Panc1 (cell line): ENCODE measurements around the gene ADCY3. TPM values are rescaled to one million over a fixed set of nuclear protein-coding genes. Genes with fewer than 3 reads are reported as not detected.

Experiments
- ATAC-seq: fragments of 200-7000 bp; cut with Tn5 transposase; 2 replicates; pipeline ENCODE4 v1.9.1; 2020; ENCODE audit warnings: mild to moderate bottlenecking, moderate library complexity
- BruUV-seq: library from RNA; stranded (reverse); fragments of 400-500 nt; replicated peaks from 2 replicates; lab custom pipeline; 2021; lab: Mats Ljungman, UMichigan
- CTCF ChIA-PET: fragments of 300-600 bp; sonication (Branson Sonifier 250); formaldehyde crosslinking; loops from one replicate; lab custom pipeline; 2022; ENCODE audit warnings: antibody characterized with exemption; lab: Charles Lee
- POLR2A ChIA-PET: fragments of 300-600 bp; sonication (Branson Sonifier 250); formaldehyde crosslinking; loops from one replicate; lab custom pipeline; 2022; ENCODE audit warnings: antibody characterized with exemption; lab: Charles Lee
- DNase-seq: peaks from one replicate; pipeline ENCODE4 v3.0.0-alpha.2; 2010; ENCODE audit warnings: low read depth, low spot score
- H3K27ac ChIP-seq: 2 replicates; pipeline ENCODE4 v1.5.1; 2011; ENCODE audit warnings: mild to moderate bottlenecking, low read length, inconsistent platforms
- H3K27me3 ChIP-seq: fragments of 200-500 bp; sonication (Bioruptor generic); 2 replicates; pipeline ENCODE4 v1.6.0; 2014; ENCODE audit warnings: low read length, inconsistent platforms; ENCODE audit not compliant: control insufficient read depth, insufficient read depth
- H3K36me3 ChIP-seq: fragments of 200-500 bp; sonication (Bioruptor generic); 2 replicates; pipeline ENCODE4 v1.5.1; 2014; ENCODE audit warnings: inconsistent platforms, mild to moderate bottlenecking, low read length, moderate library complexity; ENCODE audit not compliant: control insufficient read depth, insufficient read depth
- H3K4me1 ChIP-seq: 2 replicates; pipeline ENCODE4 v1.5.1; 2011; ENCODE audit warnings: inconsistent platforms, mild to moderate bottlenecking, low read length, moderate library complexity; ENCODE audit not compliant: control insufficient read depth, insufficient read depth
- H3K4me3 ChIP-seq, 2 experiments: 2 replicates each; pipeline ENCODE4 v1.5.1; 2011 to 2012; ENCODE audit warnings: low read depth in 2 of 2, low read length in 2 of 2, mild to moderate bottlenecking in 2 of 2, inconsistent platforms in 1 of 2, moderate library complexity in 1 of 2
- H3K9me3 ChIP-seq: fragments of 200-500 bp; sonication (Bioruptor generic); 2 replicates; pipeline ENCODE4 v1.5.1; 2014; ENCODE audit warnings: low read depth, mild to moderate bottlenecking, inconsistent platforms, low read length, moderate library complexity; ENCODE audit not compliant: control insufficient read depth, insufficient read depth
- CTCF ChIP-seq: fragments of 450-650 bp; IDR thresholded peaks from 2 replicates; pipeline ENCODE4 v1.5.1; 2017; ENCODE audit warnings: mild to moderate bottlenecking
- POLR2AphosphoS5 ChIP-seq: IDR thresholded peaks from 2 replicates; pipeline ENCODE4 v1.6.1; 2012; ENCODE audit warnings: mild to moderate bottlenecking, low read depth, low read length, moderate library complexity
- REST ChIP-seq, 2 experiments: IDR thresholded peaks; 2 replicates each; pipeline ENCODE4 v1.6.1; 2011 to 2012; ENCODE audit warnings: low read depth in 2 of 2, control low read depth in 1 of 2, low read length in 1 of 2, mild to moderate bottlenecking in 1 of 2, moderate library complexity in 1 of 2; ENCODE audit not compliant: insufficient read depth in 1 of 2
- SIN3A ChIP-seq: IDR thresholded peaks from 2 replicates; pipeline ENCODE4 v1.6.1; 2012; ENCODE audit warnings: low read depth, mild to moderate bottlenecking, low read length, moderate library complexity, borderline replicate concordance; ENCODE audit not compliant: insufficient read depth
- TCF7L2 ChIP-seq: IDR thresholded peaks from 2 replicates; pipeline ENCODE4 v1.6.1; 2011; ENCODE audit warnings: mild to moderate bottlenecking, low read depth, low read length, inconsistent platforms
- in situ Hi-C: cut with HindIII; loops from 2 replicates; pipeline ENCODE4 v1.10.0; 2016; ENCODE audit warnings: low sequenced_read_pairs, low pct_unique_long_range_greater_than_20kb
- intact Hi-C: fragments of 100-400 bp; cut with micrococcal nuclease; formaldehyde crosslinking; loops from one replicate; pipeline ENCODE4 v1.10.0; 2022; ENCODE audit not compliant: unreplicated experiment
- total RNA-seq: library from RNA; stranded (reverse); gene quantifications from one replicate; pipeline ENCODE4 v1.2.1, GENCODE V29; 2021; ENCODE audit not compliant: unreplicated experiment

ADCY3 gene
- total RNA-seq, 1 experiment from 2014 or later, result 34.1 TPM

- TF ChIP-seq CTCF, result no peak
- TF ChIP-seq SIN3A, result no peak
- TF ChIP-seq TCF7L2, result no peak
- no peak for TF ChIP-seq POLR2AphosphoS5
- TF ChIP-seq REST (IDR thresholded peaks at IDR 0.05; ENCODE audit: insufficient read depth in 1 of 2, low read depth in 2 of 2, low read length in 1 of 2), result no peak
- POLR2A ChIA-PET, result interaction anchor here (0.8 kb wide), 1 partner anchor 864 kb away, joined by 3 read pairs; no protein-coding TSS in a partner anchor
- H3K4me1 ChIP-seq, result no peaks in the 10 kb centered on the region
- H3K27me3 ChIP-seq, result no peaks in the 10 kb centered on the region
- intact Hi-C loops, result no loop called here
- in situ Hi-C loops, result no loop called here
- CTCF ChIA-PET, result interaction anchor here (0.6 kb wide), 1 partner anchor 328 kb away, joined by 3 read pairs; no protein-coding TSS in a partner anchor
- no peak for DNase-seq
- no peak overlapping the region for H3K4me3 ChIP-seq
- no TSS peak for BruUV-seq
- no peak overlapping the region for H3K27ac ChIP-seq
- 0 out of 2 replicates have a peak, but pooled peaks cover 2% of the 10 kb centered on the region for H3K36me3 ChIP-seq
- H3K9me3 ChIP-seq, result no peaks in the 10 kb centered on the region
- ATAC-seq, result no peak
Measured at GRCh38 chr2:24948506-24948905, 28.5 kb upstream of the ADCY3 start.

- POLR2A ChIA-PET, result no interaction called here
Measured at GRCh38 chr2:24947561-24948157, 27.6 kb upstream of the ADCY3 start.

More at GRCh38 chr2:24947561-24948157, 27.6 kb upstream of the ADCY3 start:
- Histone ChIP-seq H3K27ac (no peak overlapping the region), H3K9me3 (no peaks in the 10 kb centered on the region), H3K4me3 (no peak overlapping the region), H3K4me1 (no peaks in the 10 kb centered on the region), H3K36me3 (0 out of 2 replicates have a peak, but pooled peaks cover 2% of the 10 kb centered on the region), H3K27me3 (no peaks in the 10 kb centered on the region)
- in situ Hi-C loops, result no loop called here
- TF ChIP-seq TCF7L2, result no peak
- TF ChIP-seq CTCF, result no peak
- no peak for TF ChIP-seq POLR2AphosphoS5
- no peak for TF ChIP-seq REST (IDR thresholded peaks at IDR 0.05; ENCODE audit: insufficient read depth in 1 of 2, low read depth in 2 of 2, low read length in 1 of 2)
- TF ChIP-seq SIN3A, result no peak
- no peak for ATAC-seq
- CTCF ChIA-PET, result no interaction called here
- intact Hi-C loops, result no loop called here
- DNase-seq, result no peak
- no TSS peak for BruUV-seq
